Kidney (tissue), 14 donors: Measurements from ENCODE around the gene CD44. TPM values are rescaled to one million over a fixed set of nuclear protein-coding genes. Genes with fewer than 3 reads are reported as not detected.

ENCODE experiments used
- DNase-seq, 5 donors: peaks; one replicate each; pipeline ENCODE4 v3.0.0-alpha.2; 2013 to 2020
- FAIRE-seq: peaks from 2 replicates; lab custom pipeline; 2012; peaks lifted over from hg19 to GRCh38; lab: Jason Lieb, UNC
- H3K27ac ChIP-seq, 2 donors: one replicate each; pipeline ENCODE4 v1.7.0; 2013; ENCODE audit warnings: low read depth in 2 of 2, low read length in 2 of 2, inconsistent platforms in 1 of 2
- H3K27me3 ChIP-seq: one replicate; pipeline ENCODE4 v1.7.1; 2013; ENCODE audit warnings: low read length, inconsistent platforms; ENCODE audit not compliant: control insufficient read depth, insufficient read depth
- H3K36me3 ChIP-seq, 3 donors: one replicate each; pipeline versions ENCODE4 v1.7.0 to v1.7.1; 2013; ENCODE audit warnings: low read length in 3 of 3, control low read depth in 1 of 3, inconsistent platforms in 1 of 3; ENCODE audit not compliant: insufficient read depth in 3 of 3, control insufficient read depth in 2 of 3
- H3K4me1 ChIP-seq, 3 donors: one replicate each; pipeline versions ENCODE4 v1.7.0 to v1.7.1; 2013; ENCODE audit warnings: low read length in 3 of 3, inconsistent platforms in 1 of 3, low read depth in 1 of 3; ENCODE audit not compliant: control insufficient read depth in 2 of 3, insufficient read depth in 2 of 3
- H3K4me3 ChIP-seq, 3 donors: one replicate each; pipeline versions ENCODE4 v1.7.0 to v1.8.1; 2013; ENCODE audit warnings: low read length in 3 of 3, control low read depth in 1 of 3, inconsistent platforms in 1 of 3
- H3K9ac ChIP-seq, 3 donors: one replicate each; pipeline versions ENCODE4 v1.7.0 to v1.7.1; 2013; ENCODE audit warnings: low read length in 3 of 3, control low read depth in 1 of 3, inconsistent platforms in 1 of 3
- H3K9me3 ChIP-seq, 3 donors: one replicate each; pipeline versions ENCODE4 v1.7.0 to v1.7.1; 2013; ENCODE audit warnings: low read length in 3 of 3, control low read depth in 1 of 3, inconsistent platforms in 1 of 3; ENCODE audit not compliant: control insufficient read depth in 2 of 3, insufficient read depth in 1 of 3
- intact Hi-C: fragments of 100-400 bp; cut with DNase I; formaldehyde crosslinking; loops from one replicate; pipeline ENCODE4 v1.11.1; 2022
- polyA plus RNA-seq: library from polyadenylated mRNA; stranded (reverse); fragments of 350-450 nt; fragmentation: Illumina TruSeq; extraction: RNeasy Lipid Tissue Mini Kit (QIAGEN cat#74804); gene quantifications from one replicate; pipeline ENCODE4 v1.2.3, GENCODE V29; 2014; ENCODE audit warnings: low read depth, low replicate concordance; ENCODE audit not compliant: insufficient read depth
- total RNA-seq: library from RNA; stranded (reverse); fragmentation: NEBNext Ultra II Directional; extraction: Animal tissue kit (Norgen Biotek cat#: 25700); gene quantifications from one replicate; pipeline ENCODE4 v1.2.1, GENCODE V29; 2021
- TF ChIP-seq, protein P1 (sequence below): IDR thresholded peaks from 3 replicates; pipeline ENCODE4 v1.5.1; 2012; ENCODE audit warnings: mild to moderate bottlenecking, moderate library complexity, borderline replicate concordance; ENCODE audit not compliant: insufficient read depth; ENCODE audit errors: extremely low read depth
- donor health status: control.
- donor health status: control.
- donor health status: control.
- donor health status: control.
- donor health status: control.
- donor health status: DM: yes; HTN: yes; CAD: no.
- donor health status: Normal renal cell carcinoma (clear cell type).

Gene CD44
- total and polyA plus RNA-seq, 2 donors from 2014 or later: 13.8 to 235 TPM

GRCh38 chr11:35173616-35174566 lies 34.9 kb downstream of the CD44 start:
- TF ChIP-seq, protein P1, sequence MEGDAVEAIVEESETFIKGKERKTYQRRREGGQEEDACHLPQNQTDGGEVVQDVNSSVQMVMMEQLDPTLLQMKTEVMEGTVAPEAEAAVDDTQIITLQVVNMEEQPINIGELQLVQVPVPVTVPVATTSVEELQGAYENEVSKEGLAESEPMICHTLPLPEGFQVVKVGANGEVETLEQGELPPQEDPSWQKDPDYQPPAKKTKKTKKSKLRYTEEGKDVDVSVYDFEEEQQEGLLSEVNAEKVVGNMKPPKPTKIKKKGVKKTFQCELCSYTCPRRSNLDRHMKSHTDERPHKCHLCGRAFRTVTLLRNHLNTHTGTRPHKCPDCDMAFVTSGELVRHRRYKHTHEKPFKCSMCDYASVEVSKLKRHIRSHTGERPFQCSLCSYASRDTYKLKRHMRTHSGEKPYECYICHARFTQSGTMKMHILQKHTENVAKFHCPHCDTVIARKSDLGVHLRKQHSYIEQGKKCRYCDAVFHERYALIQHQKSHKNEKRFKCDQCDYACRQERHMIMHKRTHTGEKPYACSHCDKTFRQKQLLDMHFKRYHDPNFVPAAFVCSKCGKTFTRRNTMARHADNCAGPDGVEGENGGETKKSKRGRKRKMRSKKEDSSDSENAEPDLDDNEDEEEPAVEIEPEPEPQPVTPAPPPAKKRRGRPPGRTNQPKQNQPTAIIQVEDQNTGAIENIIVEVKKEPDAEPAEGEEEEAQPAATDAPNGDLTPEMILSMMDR: no peak
- Histone ChIP-seq H3K9me3 (no peaks in the 10 kb centered on the region), H3K36me3 (peaks cover 0 to 2% (median 0%) of the 10 kb centered on the region in 3 donors), H3K9ac (no peak overlapping the region), H3K27ac (peak overlapping the region in 1 of 2 donors; percentile 8), H3K4me3 (no peak overlapping the region), H3K4me1 (peaks cover 0 to 4% (median 0%) of the 10 kb centered on the region in 3 donors), H3K27me3 (no peaks in the 10 kb centered on the region)
- DNase-seq (no peak), FAIRE-seq (no peak)
- intact Hi-C loops: no loop called here

- Histone ChIP-seq H3K36me3 (peaks cover 0 to 2% (median 0%) of the 10 kb centered on the region in 3 donors), H3K4me3 (no peak overlapping the region), H3K9ac (no peak overlapping the region), H3K9me3 (no peaks in the 10 kb centered on the region), H3K27me3 (no peaks in the 10 kb centered on the region), H3K27ac (no peak overlapping the region), H3K4me1 (peaks cover 0 to 4% (median 2%) of the 10 kb centered on the region in 3 donors)
- no peak for FAIRE-seq
- TF ChIP-seq, protein P1: no peak
- DNase-seq: no peak
- intact Hi-C loops: no loop called here
These were observed 35.7 kb downstream of the CD44 start for GRCh38 chr11:35174666-35175065.

DNA sequence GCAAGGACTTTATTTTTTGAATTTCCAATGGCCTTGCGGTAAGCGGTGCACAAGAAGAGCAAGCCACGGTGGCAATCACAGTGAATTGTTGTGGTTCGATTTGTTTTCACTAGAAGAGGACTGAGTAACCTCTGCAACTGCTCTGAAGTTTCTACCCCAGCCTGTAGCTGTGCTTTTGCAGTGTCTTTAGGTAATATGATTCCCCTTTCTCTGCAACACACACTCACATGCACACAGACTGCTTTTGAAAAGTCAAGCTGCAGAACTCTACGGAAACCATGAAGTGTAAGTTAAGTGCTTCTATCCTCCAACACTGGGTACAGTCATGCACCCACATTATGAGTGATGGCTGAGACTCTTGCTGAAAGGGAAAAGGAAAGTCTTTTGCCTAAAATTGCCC lies 38.4 kb downstream of the CD44 start:
- TF ChIP-seq, protein P1: no peak
- peak in 1 of 5 donors; percentile 34 for DNase-seq
- peaks cover 0 to 2% (median 0%) of the 10 kb centered on the region in 3 donors for H3K4me1 ChIP-seq
- H3K27ac ChIP-seq: no peak overlapping the region
- no peak for FAIRE-seq
- H3K9me3 ChIP-seq: no peaks in the 10 kb centered on the region
- peaks cover 0 to 2% (median 0%) of the 10 kb centered on the region in 3 donors for H3K36me3 ChIP-seq
- no peak overlapping the region for H3K4me3 ChIP-seq
- H3K27me3 ChIP-seq: no peaks in the 10 kb centered on the region
- intact Hi-C loops: no loop called here
- H3K9ac ChIP-seq: no peak overlapping the region
